Skin epidermis (tissue), 12 donors: ENCODE results near the gene YARS1.

Experiments used
- H3K27ac ChIP-seq, 21 experiments: fragments of 200-600 bp; sonication (generic) in 11 of 21; one replicate each; pipeline ENCODE4 v1.5.0; 2020; ENCODE audit warnings: mild to moderate bottlenecking in 3 of 21, inconsistent platforms in 2 of 21, moderate library complexity in 2 of 21
- H3K4me3 ChIP-seq, 7 experiments: fragments of 200-600 bp; sonication (generic) in 2 of 7; one replicate each; pipeline ENCODE4 v1.5.0; 2020; ENCODE audit warnings: inconsistent platforms in 2 of 7, mild to moderate bottlenecking in 2 of 7, moderate library complexity in 1 of 7

Gene YARS1

GRCh38 chr1:32727876-32728275, 89.3 kb downstream of the YARS1 start:
- H3K27ac ChIP-seq: no peak overlapping the region
- H3K4me3 ChIP-seq: no peak overlapping the region

GRCh38 chr1:32725615-32725982, 91.6 kb downstream of the YARS1 start:
- Histone ChIP-seq H3K4me3 (no peak overlapping the region), H3K27ac (peak overlapping the region in 15 of 21 experiments; percentile 25 to 80 (median 64))
